HPDE6-E6E7 (cell line): ENCODE results near the gene NAGPA.
"Not testable (repeated sequence)": the region's sequence is repeated elsewhere in the genome, so short reads cannot be mapped to it uniquely, and the experiment has no call there.

Source experiments
- DNase-seq: peaks from one replicate; pipeline ENCODE4 v3.0.0; 2011; ENCODE audit warnings: missing footprints; ENCODE audit errors: extremely low spot score

NAGPA gene

GRCh38 chr16:5033256-5034166 lies at the start of gene NAGPA:
Gene NAGPA, minus strand, starts transcription at chr16:5033935. Its CDS starts 21 bp downstream, at chr16:5033914.
- peak; percentile 79 for DNase-seq

- not testable (repeated sequence) for DNase-seq
These were observed 47.3 kb upstream of the NAGPA start for GRCh38 chr16:5080996-5081395.

- not testable (repeated sequence) for DNase-seq
These were observed 46.7 kb upstream of the NAGPA start for GRCh38 chr16:5080461-5080860.

- DNase-seq: no peak
These were observed 44.9 kb upstream of the NAGPA start for GRCh38 chr16:5078626-5079025.

- DNase-seq: no peak
These were observed 43.6 kb upstream of the NAGPA start for GRCh38 chr16:5077304-5077703.

- no peak for DNase-seq
These were observed 41.9 kb upstream of the NAGPA start for GRCh38 chr16:5075637-5076036.

GRCh38 chr16:5073771-5074170 lies 40.0 kb upstream of the NAGPA start:
- not testable (repeated sequence) for DNase-seq

GRCh38 chr16:5073279-5073629 lies 39.5 kb upstream of the NAGPA start:
- no peak for DNase-seq

- DNase-seq: no peak
These were observed 38.9 kb upstream of the NAGPA start for GRCh38 chr16:5072334-5073278.

GRCh38 chr16:5071681-5072333 lies 38.1 kb upstream of the NAGPA start, which contains the start of gene ALG1:
Gene ALG1, plus strand, starts transcription at chr16:5071843. Its CDS starts 7 bp downstream, at chr16:5071850.
- DNase-seq: peak; percentile 90

- DNase-seq: no peak
These were observed 37.6 kb upstream of the NAGPA start for GRCh38 chr16:5071341-5071680.

GRCh38 chr16:5070431-5071186 lies 36.9 kb upstream of the NAGPA start:
- no peak for DNase-seq

GRCh38 chr16:5069854-5070253 lies 36.1 kb upstream of the NAGPA start:
- no peak for DNase-seq

GRCh38 chr16:5069048-5069447 lies 35.3 kb upstream of the NAGPA start:
- DNase-seq: no peak

GRCh38 chr16:5066511-5066910 lies 32.8 kb upstream of the NAGPA start:
- DNase-seq: no peak

GRCh38 chr16:5065813-5066212 lies 32.1 kb upstream of the NAGPA start, which contains the start of gene C16orf89:
Gene C16orf89, minus strand, starts transcription at chr16:5065956. Its CDS starts 48 bp downstream, at chr16:5065908.
- no peak for DNase-seq

- no peak for DNase-seq
These were observed 31.6 kb upstream of the NAGPA start for GRCh38 chr16:5065326-5065725.

- no peak for DNase-seq
These were observed 31.2 kb upstream of the NAGPA start for GRCh38 chr16:5064915-5065314.

GRCh38 chr16:5062790-5063765 lies 29.3 kb upstream of the NAGPA start:
- DNase-seq: no peak

GRCh38 chr16:5062051-5062450 lies 28.3 kb upstream of the NAGPA start:
- no peak for DNase-seq
